Femur (tissue), 1 donor: Measurements from ENCODE around the gene RFX3.
"Not testable (repeated sequence)": the region's sequence is repeated elsewhere in the genome, so short reads cannot be mapped to it uniquely, and the experiment has no call there.

ENCODE experiments used
- DNase-seq: peaks from one replicate; pipeline ENCODE4 v3.0.0-alpha.2; 2017

Gene RFX3

DNA sequence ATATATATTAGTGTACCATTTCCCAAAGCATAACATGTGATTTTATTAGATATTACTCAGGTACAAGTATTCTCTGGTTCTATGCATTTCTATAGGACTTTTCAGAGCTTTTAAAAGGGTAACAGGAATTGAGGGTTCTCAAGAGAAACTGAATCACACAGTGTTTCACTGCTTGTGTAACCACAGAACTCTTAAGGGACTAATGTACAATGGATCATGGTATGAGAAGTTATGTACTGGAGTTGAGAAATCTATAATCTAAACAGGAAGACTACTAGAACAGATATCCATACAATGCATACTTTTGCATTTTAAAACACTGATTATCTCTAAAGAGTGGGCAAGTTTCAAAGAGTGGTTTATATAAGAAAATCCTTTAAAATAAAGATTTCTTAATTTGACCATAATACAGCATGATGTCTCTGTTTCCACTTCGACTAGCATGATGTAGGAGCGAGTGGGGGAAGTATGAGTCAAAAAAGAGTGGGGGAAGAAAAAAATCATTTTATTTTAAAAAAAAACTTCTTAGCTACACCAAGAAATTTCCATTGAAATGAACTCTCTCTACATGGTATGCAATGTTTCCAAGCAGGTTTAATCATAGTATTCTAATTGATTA, 183.5 kb downstream of the RFX3 start:
- DNase-seq = no peak

DNA sequence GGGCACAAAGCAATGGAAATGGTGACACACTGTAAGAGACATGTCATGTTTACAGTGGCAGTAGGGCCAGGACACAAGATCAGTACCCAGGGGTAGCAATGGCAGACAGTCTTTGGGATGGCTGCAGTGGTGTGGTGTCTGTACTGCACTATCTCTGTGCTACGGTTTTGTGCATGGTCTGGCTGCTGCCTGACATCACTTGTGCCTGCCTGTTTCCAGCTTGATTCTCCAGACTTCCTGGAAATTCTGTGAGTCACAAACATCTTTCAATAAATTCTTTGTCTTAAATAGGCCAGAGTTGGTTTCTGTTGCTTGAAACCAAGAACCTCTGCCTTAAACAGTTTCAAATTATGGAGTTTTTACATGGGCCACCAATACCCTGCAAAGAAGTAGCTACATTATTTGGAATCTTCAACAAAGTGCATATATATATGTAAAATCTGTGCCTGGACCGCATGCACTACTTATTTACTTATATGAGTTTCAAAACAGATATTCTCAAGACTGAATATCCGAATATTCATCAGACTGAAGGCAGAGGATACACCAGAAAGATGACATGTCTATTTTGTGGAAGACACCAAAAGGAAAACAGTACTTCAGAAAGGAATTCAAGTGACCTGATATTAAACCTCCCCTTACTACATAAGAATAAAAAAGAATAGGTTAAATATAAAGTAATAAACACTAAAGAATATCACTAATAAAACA, 188.1 kb downstream of the RFX3 start:
- peak; percentile 21 for DNase-seq

DNA sequence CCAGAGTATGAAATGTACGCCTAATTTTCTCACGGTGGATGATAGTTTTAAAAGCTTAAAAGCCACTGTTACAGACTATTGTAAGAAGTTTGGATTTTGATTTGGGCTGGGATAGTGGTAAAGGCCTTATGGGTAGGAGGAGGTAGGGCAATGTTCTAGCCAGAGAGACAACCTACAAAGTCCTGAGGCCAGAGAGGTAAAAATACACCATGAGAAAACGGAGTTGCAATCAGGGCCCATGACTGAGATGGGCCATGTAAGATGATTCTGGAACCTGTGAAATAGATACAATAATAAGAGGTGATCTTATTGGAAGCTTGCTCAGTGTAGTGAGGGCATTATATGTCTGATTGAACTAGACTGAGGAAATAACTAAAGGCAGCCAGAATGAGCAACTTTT, 188.8 kb downstream of the RFX3 start:
- no peak for DNase-seq

DNA sequence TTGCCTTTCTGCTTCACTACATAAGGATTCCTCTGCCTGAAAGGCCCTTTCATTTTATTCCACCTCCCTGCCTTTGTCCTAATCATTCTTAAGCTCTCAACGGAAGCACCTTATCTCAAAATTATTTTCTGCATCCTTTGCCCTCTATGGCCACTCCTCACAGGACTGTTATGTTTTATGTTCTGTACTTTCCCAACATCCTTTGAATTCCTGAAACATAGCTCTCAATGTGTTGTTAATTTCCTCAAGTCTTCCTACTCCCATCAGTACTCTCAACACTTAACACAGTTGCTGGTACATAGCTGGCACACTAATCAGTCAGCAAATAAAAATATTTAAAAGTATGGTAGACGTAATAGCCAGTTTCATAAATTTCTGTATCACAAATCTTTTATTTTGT, 193.0 kb downstream of the RFX3 start:
- no peak for DNase-seq

DNA sequence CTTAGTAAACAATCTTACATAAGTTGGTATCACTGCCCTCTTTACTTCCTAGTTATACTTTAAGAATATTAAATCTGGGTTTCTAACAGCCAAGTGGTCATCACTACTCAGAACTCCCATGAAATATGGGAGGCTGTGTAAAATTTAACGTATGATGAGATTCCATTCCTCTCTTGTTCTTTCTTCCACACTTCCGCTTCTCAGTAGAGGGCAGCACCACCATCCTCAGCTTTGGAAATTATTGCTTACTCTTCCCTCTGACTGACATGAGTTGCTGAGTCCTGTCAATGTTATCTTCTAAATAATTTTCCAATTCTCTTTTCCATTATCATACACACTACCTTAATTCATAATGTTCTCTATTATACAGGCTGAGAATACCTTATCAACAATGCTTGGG, 194.0 kb downstream of the RFX3 start:
- DNase-seq = no peak

DNA sequence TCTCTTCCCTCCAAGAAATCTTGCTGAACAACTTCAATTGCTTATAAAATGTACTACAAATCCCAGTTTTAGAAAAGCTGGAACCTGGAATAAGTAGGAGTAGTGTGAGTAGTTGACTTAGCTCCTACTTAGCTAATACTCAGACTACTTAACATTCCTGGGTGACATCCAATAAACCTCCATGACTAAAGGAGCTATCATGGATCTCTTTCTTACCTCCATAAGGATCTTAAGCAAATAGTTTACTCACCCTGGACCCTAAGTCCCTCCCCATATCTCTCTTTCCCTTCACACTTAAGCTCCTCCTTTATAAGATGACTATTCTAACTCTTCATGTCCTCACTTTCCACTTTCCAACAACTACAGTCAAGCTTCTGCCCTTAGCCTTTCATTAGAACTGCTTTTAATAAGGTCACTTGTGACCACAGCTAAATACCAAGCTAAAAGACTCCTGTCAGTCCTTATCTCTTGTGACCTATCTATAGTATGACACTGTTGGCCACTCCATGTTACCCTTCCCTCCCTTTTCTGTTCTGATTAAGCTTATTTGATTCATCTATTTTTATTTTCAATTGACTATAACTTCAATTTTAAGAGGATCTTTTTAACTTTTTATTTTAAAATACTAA, 194.9 kb downstream of the RFX3 start:
- DNase-seq = no peak

DNA sequence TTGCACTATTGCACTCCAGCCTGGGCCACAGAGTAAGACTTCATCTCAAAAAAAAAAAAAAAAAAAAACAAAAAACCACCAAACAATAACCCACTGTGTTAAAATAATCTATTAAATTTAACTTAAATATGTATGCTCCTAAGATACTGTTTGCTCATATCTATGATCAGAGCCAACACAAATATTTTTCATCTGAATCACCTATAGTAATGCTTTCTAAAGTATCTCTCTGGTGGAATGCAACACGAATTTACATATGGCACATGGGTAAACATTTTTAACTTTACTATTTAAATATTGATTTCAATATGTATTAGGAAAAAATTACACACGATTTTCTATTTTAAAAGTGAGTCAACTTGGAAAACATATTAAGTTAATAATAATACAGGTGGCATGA, 196.4 kb downstream of the RFX3 start:
- no peak for DNase-seq

DNA sequence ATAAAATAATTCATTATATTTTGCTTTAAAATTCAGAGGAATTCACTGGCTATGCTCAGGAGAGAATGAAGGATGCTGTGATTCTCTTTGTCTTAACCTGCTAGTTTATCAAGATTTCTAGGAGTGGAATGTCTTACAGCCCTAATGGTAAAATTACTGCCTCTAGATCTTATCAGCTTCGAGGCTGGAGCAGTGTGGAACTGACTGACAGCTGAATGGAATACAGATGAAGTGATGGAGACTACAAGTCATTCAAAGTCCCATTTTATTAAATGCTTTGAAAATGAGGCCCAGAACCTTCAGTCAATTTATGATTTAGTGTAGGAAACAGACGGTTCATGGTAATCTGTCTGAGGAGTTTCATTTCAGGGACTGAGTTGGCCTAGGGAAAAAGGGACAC, 202.1 kb downstream of the RFX3 start:
- DNase-seq = no peak

DNA sequence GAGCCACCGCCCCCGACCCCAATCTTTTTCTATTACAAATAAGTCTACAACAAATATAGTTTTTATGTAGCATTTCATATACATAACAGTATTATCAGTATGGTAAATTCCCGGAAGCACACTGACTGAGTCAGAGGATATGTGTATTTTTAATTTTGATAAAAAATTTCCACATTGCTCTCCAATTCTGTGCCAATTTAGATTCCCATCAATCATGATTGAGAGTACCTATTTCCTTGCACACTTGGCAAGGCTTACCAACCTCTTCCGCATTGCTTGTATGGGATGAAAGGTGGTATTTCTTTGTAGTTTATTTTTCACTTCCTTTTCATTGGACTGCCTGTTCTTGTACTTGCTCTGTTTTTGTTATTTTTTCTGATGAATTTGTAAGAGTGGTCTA, 204.6 kb downstream of the RFX3 start:
- no peak for DNase-seq

DNA sequence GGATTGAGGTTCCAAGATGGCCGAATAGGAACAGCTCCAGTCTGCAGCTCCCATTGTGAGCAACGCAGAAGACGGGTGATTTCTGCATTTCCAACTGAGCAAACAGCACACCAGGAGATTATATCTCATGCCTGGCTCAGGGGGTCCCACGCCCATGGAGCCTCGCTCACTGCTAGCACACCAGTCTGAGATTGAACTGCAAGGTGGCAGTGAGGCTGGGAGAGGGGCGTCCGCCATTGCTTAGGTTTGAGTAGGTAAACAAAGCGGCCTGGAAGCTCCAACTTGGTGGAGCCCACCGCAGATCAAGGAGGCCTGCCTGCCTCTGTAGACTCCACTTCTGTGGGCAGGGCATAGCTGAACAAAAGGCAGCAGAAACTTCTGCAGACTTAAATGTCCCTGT, 213.2 kb downstream of the RFX3 start:
- not testable (repeated sequence) for DNase-seq

DNA sequence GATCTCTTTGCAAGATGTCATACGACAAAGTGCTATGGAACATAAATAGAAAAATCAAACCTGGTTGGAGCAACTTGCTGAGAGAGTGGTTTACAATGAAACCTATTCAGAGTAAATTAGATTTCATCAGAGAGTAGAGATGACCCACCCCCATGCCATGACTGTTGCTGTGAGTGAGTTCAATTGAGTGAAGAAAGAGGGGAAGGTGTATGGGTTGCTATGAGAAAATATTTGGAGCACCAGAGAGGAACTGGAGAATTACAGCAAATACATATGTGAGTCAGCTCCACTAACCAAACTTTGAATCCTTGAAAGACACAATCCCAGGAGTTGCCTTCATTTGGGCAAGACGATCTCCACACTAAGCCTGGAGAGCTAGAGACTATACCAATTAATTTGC, 217.2 kb downstream of the RFX3 start:
- no peak for DNase-seq

DNA sequence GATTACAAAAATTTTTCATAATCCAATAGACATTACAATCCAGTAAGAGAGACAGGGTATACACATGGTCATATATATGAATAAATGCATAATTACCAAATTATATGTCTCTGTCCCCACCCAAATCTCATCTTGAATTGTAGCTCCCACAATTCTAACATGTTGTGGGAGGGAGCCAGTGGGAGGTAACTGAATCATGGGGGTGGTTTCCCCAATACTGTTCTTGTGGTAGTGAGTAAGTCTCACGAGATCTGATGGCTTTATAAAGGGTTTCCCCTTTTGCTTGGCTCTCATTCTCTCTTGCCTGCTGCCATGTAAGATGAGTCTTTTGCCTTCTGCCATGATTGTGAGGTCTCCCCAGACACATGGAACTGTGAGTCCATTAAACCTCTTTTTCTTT, 221.4 kb downstream of the RFX3 start:
- not testable (repeated sequence) for DNase-seq

DNA sequence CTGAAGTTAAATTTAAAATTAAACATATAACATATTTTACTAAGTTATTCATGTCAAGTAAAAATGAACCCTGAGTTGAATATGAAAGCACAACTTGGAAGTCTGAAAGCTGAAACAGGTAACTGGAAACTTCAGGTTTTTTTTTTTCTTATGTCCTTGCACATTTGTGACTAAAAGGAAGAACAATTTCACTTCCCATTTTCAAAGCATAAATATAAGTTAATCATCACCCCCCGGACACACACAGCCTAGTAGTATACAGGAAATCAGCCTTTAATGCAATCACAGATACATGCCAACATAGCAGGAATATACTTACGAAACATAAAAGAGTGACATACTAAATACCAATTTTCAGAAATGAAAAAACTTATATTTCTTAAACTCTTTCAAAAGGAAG, 225.9 kb downstream of the RFX3 start:
- DNase-seq = no peak

DNA sequence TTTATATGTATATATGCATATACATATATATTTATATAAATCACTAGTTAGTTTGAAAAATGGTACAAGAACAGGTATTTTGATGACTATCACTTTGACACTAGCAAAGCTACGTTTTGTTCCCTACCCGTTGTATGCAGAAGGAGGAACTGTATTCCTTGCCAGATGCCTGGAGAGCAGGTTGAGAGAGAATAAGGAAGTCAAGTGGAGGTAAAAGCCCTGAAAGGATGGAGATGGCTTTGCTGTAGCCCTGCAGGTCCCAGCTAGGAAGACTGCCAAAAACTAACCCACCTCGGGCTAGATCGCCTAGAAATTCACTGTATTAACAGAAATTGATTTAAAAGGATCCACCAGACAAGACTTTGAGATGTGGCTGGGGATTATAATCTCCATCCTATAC, 229.3 kb downstream of the RFX3 start:
- no peak for DNase-seq

DNA sequence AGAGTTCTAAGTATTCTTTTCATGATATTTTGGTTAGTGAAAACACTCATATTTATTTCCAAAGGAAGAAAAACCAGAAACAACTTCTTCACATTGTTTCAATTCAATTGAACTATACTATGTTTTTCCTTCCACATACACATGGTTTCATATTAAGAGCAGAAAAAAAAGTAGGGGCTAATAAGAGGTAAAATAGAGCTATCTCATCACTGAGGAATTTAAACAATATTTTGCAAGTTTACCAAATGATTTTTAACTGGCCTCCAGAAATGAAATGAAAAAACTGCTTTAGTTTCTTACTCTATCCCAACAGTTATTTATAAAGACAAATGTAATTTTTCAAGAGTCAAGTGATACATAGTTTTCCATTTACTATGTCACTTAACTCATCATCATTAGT, 233.5 kb downstream of the RFX3 start:
- no peak for DNase-seq

DNA sequence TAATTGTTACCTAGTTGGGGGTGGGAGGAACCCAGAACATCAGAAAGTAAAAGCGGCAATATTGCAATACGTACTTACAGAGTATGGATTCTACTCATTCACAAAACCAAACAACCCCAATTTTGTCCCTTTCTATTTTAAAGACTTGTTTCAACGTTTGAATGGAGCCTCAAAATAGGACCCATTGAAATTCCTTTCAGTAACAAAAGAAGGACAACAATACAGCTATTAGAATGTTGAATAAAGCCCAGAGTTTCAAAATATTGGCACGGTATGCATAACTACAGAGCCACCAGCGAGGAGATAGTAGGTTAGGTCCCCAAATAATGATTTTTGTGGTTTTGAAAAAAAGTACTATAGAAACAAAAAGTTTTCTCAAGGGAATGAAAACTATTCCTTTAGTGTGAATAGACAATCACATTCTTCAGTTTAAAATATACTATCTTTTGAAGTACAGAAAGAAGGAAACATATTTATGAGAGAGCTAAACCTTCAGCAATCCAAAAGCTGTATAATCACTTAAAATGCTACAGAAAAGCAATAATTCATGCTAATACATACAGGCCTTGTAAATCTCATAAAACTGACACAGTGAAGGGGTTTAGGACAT, 235.5 kb downstream of the RFX3 start:
- no peak for DNase-seq

DNA sequence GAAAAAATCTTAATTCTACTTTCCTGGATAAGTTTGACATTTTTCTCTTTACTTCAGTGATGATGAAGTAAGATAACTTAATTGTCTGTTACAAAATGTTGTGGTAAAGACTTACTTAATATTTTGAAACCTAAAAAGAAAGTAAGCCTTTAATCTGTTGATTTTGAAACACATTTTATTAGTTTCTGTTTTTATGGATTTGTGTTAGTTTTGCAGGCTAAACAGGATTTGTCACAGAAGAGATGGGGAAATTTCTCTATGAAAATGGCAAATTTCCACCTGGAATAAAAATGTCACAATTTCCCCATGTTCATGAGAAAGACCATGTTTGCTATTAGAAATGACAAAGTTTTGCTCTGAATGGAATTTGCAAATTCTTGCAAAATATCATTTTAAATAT, 237.1 kb downstream of the RFX3 start:
- DNase-seq = no peak

DNA sequence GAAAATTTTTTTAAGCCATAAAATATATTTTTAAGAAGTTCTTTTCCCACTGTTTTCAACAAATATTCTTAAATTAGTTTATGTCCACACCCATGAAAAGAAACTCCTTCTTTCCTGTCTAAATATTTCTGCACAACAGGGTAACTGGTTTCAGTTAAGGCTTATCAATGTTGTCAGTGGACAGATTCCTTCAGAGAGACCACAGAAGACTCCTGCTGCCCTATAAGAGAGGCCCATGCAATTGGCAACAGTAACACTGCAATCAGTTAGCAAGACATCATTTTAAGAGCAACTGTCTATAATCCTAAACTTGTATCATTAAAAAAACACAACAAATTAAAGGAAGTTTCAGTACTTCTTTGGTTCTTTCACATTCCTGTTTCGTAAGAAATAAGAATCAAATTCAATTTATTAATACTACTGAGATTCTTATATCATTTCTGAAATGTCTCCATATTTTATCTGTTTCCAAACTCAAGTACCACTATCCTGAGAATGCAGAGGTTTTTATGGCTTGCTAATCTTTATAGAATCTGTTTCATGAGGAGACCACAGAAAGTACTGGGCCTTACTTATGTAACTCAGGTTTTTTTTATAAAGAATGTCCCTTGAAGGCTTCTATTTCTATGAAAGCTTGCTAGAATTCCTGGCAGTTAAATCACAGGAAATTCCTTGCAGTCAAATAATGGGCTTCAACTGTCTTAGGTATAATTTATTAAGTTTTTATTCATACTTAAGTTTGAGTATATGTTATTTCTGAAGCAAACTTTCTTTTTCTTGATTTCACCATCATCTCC, 240.2 kb downstream of the RFX3 start:
- DNase-seq = no peak

DNA sequence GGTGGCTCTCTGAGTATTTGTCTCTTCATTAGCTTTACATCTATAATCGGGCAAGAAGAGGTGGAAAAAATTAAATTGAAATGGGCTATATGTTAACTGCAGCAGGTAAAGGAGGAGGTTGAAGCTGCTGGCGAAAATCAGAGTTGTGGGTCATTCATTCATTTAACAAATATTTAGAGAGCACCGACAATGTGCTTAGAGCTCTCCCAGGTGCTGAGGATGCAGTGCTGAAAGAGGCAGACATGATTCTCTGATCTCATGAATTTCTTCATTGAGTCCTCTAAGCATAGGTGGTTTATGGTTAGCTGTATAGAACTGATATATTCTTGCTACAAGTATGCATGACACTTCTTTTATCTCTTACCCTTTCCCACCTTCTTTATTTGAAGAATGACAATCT, 243.4 kb downstream of the RFX3 start:
- no peak for DNase-seq

DNA sequence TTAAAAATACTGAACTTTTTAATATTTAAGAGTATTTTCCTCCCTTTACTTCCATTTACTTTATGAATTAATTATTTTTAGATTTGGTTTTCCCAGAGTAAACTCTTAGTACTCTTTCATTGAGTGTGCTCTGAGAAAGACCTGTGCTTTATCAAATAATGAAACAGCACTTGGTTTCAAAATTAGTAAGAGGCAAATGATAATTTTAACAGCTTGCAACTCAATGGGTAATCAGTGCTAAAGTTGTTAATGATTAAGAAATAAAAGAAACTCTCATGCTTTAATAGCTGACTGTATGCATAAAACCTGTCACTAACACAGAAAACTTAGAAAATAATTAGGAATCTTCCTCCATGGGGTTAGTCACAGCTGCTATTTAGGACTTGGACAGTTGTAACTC, 244.4 kb downstream of the RFX3 start:
- no peak for DNase-seq

DNA sequence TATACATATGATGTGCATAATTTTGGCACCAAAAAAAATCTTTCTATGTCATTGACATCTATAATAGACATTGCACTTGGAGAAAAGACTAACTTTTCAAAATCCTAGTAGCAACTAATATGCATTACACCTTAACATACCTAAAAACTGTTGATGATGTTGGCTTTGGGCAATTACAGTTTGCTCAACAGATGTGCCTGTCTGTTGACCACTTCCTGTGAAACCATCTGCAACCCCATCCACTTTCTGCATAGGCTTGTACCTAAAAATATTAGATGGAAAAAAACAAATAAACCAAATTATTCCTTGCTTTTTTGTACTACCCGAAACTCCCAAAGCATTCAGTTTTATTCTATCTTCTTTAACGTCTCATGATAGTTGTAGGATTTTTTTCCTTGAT, 248.6 kb downstream of the RFX3 start:
- no peak for DNase-seq

DNA sequence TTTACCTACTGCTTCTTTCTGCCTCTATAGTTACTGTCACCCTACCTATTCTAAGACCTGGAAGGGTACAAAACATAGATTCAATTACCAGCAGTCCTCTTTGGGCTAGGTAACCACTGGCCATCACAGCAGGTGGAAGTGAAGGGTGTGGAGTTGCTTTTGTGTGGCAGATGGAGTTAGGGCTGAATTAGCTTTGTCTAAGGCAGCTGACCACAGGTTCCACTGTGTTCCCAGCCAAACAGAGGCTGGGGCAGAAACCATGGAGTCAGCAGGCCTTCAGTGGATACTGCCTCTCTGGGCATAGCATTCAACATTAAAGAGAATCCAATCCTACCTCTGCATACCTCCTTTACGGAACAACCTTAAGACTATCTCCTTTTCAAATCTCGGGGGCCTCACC, 254.2 kb downstream of the RFX3 start:
- DNase-seq = no peak

DNA sequence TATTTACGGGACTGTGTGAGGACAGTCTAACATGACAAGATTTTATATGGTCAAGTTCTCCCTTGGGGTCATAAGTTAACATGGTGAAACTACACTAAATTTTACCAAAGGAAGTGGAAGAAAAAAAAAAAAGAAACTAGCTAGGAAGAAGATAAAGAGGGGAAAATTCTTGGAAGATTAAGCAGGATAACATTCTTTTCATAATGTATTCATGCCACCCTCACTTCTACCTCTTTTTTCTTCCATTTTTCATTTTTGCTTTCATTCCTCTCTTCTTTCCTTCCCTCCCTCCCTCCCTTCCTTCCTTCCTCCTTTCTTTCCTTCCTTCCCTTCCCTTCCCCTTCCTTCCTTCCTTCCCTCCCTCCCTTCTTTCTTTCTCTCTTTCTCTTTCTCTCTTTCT, 254.6 kb downstream of the RFX3 start:
- DNase-seq = no peak
